ENCODE measurements around the gene RPS6KA2. TPM values are rescaled to one million over a fixed set of nuclear protein-coding genes. Genes with fewer than 3 reads are reported as not detected.

The RPS6KA2 gene
- total RNA-seq, 4 donors from 2014 or later, result 64.9 to 101 (median 81.6) TPM

- intact Hi-C loops (cut with DNase I), result no loop called here
Measured at GRCh38 chr6:166538297-166539010, 88.6 kb downstream of the RPS6KA2 start.

GRCh38 chr6:166534658-166535406 lies 92.2 kb downstream of the RPS6KA2 start:
- H3K4me1 ChIP-seq, result no peaks in the 10 kb centered on the region
- peaks cover 15 to 37% of the 10 kb centered on the region in 2 donors for H3K36me3 ChIP-seq
- 91 to 94% methylated on average over 17 of the region's 17 CpGs for WGBS, 2 donors
- no peak for DNase-seq
- H3K27ac ChIP-seq, result no peak overlapping the region
- intact Hi-C loops (cut with DNase I), result no loop called here
- no peaks in the 10 kb centered on the region for H3K9me3 ChIP-seq
- no peak for TF ChIP-seq POLR2A (IDR thresholded peaks at IDR 0.05)
- TF ChIP-seq CTCF (IDR thresholded peaks at IDR 0.05), result no peak
- no peaks in the 10 kb centered on the region for H3K27me3 ChIP-seq
- no peak overlapping the region for H3K4me3 ChIP-seq (replicated peaks in 1 of 3)

More at GRCh38 chr6:166538297-166539010, 88.6 kb downstream of the RPS6KA2 start:
- no peaks in the 10 kb centered on the region for H3K27me3 ChIP-seq
- TF ChIP-seq POLR2A (IDR thresholded peaks at IDR 0.05), result no peak
- peaks cover 5 to 12% of the 10 kb centered on the region in 2 donors for H3K4me1 ChIP-seq
- H3K27ac ChIP-seq, result no peak overlapping the region
- 90 to 94% methylated on average over 17 of the region's 17 CpGs for WGBS, 2 donors
- no peak overlapping the region for H3K4me3 ChIP-seq (replicated peaks in 1 of 3)
- no peak for DNase-seq
- no peaks in the 10 kb centered on the region for H3K9me3 ChIP-seq
- H3K36me3 ChIP-seq, result peaks cover 0 to 28% of the 10 kb centered on the region in 2 donors

GRCh38 chr6:166533205-166533824 lies 93.7 kb downstream of the RPS6KA2 start:
- Histone ChIP-seq H3K27me3 (no peaks in the 10 kb centered on the region), H3K27ac (no peak overlapping the region), H3K36me3 (peaks cover 15 to 41% of the 10 kb centered on the region in 2 donors), H3K9me3 (no peaks in the 10 kb centered on the region), H3K4me3 (replicated peaks in 1 of 3) (no peak overlapping the region), H3K4me1 (no peaks in the 10 kb centered on the region)
- TF ChIP-seq POLR2A (IDR thresholded peaks at IDR 0.05) (no peak), CTCF (IDR thresholded peaks at IDR 0.05) (no peak)
- intact Hi-C loops (cut with DNase I), result no loop called here
- 92 to 96% methylated on average over 15 of the region's 15 CpGs for WGBS, 2 donors
- DNase-seq, result no peak

- Histone ChIP-seq H3K27me3 (no peaks in the 10 kb centered on the region), H3K36me3 (peaks cover 15 to 37% of the 10 kb centered on the region in 2 donors), H3K4me3 (replicated peaks in 1 of 3) (no peak overlapping the region), H3K9me3 (no peaks in the 10 kb centered on the region), H3K27ac (no peak overlapping the region), H3K4me1 (no peaks in the 10 kb centered on the region)
- intact Hi-C loops (cut with DNase I), result no loop called here
- TF ChIP-seq POLR2A (IDR thresholded peaks at IDR 0.05) (no peak), CTCF (IDR thresholded peaks at IDR 0.05) (no peak)
- 94 to 96% methylated on average over 12 of the region's 12 CpGs for WGBS, 2 donors
- DNase-seq, result no peak
Measured at GRCh38 chr6:166532302-166532701, 94.7 kb downstream of the RPS6KA2 start.

DNA sequence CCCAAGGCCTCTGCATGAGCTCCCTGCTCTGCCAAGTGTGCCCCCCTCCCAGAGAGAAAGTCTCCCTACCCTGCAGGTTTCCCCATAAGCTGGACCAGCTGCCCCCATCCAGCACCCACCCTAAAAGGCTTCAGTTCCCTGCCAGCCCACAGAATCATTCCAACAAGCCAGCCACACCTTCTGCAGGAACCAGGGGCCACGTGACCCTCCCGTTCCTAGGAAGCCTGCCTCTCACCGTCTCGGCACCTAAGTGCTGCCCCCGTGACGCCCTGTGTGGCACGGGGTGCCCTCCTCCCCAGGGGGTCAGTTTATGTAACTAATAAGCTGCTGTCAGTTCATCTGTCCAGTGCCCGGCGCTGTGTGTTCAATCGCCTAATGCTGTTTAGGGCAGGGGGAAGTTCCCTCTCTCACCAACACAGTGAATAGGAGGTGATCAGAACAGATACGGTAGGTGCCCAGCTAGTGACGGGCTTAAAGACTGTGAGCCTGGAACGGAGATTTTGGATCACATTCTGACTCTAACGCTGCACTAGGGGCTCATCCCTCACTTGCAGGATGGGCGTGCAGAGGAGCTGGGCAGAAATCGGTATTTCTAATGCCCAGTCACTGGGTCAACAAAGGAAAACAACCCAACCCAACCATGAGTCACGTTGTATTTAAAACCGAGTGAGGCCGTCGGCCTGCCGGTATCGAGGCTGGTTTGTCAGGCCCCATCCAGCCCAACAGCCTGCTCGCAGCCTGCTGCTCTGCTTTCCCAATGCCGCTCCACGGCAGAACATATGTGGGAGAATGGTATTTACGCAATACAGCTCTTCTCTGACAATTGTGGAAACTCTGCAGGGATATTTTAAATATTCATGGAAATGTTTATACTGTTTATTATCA lies 96.6 kb downstream of the RPS6KA2 start:
- DNase-seq, result no peak
- no peaks in the 10 kb centered on the region for H3K27me3 ChIP-seq
- no peaks in the 10 kb centered on the region for H3K9me3 ChIP-seq
- H3K36me3 ChIP-seq, result peaks cover 15 to 24% of the 10 kb centered on the region in 2 donors
- H3K4me1 ChIP-seq, result no peaks in the 10 kb centered on the region
- WGBS, 2 donors, result 95% methylated on average over 25 to 26 of the region's 26 CpGs
- intact Hi-C loops (cut with DNase I), result no loop called here
- no peak overlapping the region for H3K4me3 ChIP-seq (replicated peaks in 1 of 3)
- TF ChIP-seq POLR2A (IDR thresholded peaks at IDR 0.05) (no peak), CTCF (IDR thresholded peaks at IDR 0.05) (no peak)
- H3K27ac ChIP-seq, result no peak overlapping the region
